ENCODE results near the gene ATF7IP2. TPM values are rescaled to one million over a fixed set of nuclear protein-coding genes. Genes with fewer than 3 reads are reported as not detected.
A peak's percentile ranks its signal among the peaks of the same experiment; 100 is the strongest.

Gene ATF7IP2
- total and polyA plus RNA-seq, 2 of the 13 experiments (the other 11 are each of a cell fraction or from before 2014, with no cell fraction given), result 117 to 217 TPM

DNA sequence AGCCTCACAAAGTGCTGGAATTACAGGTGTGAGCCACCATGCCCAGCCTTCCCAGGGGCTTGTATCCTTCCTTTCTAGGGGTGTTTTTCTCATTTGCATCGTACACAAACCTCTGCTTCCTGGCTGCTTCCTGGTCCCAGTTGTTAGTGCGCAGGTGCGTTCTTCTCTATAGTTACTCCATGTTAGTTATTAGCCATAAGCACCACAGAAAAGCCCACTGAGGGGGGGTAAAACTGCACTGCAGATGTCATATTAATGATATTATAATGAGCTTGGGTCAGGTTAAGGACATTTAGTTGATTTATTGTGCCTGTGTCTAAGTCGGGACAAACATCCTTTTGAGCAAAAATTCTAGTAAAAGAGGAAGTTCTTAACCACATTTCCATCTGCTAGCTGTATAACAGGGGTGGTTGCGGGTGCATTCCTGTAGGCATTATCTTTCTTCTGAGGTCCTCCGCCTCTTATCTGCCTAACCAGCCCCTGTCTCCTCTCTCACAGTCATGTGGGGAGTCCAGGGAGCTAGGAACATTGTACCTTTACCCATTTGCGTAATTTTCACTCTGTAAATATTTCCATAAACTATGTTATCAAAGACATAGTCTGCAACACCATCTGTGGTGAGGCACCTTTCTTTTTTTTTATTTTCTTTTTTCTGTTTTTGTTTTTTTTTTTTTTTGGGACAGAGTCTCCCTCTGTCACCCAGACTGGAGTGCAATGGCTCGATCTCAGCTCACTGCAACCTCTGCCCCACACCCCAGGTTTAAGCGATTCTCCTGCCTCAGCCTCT is 23.6 kb upstream of the ATF7IP2 start (continued):
- TF ChIP-seq, protein P1, sequence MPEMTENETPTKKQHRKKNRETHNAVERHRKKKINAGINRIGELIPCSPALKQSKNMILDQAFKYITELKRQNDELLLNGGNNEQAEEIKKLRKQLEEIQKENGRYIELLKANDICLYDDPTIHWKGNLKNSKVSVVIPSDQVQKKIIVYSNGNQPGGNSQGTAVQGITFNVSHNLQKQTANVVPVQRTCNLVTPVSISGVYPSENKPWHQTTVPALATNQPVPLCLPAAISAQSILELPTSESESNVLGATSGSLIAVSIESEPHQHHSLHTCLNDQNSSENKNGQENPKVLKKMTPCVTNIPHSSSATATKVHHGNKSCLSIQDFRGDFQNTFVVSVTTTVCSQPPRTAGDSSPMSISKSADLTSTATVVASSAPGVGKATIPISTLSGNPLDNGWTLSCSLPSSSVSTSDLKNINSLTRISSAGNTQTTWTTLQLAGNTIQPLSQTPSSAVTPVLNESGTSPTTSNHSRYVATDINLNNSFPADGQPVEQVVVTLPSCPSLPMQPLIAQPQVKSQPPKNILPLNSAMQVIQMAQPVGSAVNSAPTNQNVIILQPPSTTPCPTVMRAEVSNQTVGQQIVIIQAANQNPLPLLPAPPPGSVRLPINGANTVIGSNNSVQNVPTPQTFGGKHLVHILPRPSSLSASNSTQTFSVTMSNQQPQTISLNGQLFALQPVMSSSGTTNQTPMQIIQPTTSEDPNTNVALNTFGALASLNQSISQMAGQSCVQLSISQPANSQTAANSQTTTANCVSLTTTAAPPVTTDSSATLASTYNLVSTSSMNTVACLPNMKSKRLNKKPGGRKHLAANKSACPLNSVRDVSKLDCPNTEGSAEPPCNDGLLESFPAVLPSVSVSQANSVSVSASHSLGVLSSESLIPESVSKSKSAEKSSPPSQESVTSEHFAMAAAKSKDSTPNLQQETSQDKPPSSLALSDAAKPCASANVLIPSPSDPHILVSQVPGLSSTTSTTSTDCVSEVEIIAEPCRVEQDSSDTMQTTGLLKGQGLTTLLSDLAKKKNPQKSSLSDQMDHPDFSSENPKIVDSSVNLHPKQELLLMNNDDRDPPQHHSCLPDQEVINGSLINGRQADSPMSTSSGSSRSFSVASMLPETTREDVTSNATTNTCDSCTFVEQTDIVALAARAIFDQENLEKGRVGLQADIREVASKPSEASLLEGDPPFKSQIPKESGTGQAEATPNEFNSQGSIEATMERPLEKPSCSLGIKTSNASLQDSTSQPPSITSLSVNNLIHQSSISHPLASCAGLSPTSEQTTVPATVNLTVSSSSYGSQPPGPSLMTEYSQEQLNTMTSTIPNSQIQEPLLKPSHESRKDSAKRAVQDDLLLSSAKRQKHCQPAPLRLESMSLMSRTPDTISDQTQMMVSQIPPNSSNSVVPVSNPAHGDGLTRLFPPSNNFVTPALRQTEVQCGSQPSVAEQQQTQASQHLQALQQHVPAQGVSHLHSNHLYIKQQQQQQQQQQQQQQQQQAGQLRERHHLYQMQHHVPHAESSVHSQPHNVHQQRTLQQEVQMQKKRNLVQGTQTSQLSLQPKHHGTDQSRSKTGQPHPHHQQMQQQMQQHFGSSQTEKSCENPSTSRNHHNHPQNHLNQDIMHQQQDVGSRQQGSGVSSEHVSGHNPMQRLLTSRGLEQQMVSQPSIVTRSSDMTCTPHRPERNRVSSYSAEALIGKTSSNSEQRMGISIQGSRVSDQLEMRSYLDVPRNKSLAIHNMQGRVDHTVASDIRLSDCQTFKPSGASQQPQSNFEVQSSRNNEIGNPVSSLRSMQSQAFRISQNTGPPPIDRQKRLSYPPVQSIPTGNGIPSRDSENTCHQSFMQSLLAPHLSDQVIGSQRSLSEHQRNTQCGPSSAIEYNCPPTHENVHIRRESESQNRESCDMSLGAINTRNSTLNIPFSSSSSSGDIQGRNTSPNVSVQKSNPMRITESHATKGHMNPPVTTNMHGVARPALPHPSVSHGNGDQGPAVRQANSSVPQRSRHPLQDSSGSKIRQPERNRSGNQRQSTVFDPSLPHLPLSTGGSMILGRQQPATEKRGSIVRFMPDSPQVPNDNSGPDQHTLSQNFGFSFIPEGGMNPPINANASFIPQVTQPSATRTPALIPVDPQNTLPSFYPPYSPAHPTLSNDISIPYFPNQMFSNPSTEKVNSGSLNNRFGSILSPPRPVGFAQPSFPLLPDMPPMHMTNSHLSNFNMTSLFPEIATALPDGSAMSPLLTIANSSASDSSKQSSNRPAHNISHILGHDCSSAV (CRISPR knock-in tag; IDR thresholded peaks at IDR 0.05; ENCODE audit: borderline replicate concordance), result no peak
- TF ChIP-seq ZNF878 (CRISPR knock-in tag; IDR thresholded peaks at IDR 0.05) (no peak), ZNF496 (CRISPR knock-in tag; IDR thresholded peaks at IDR 0.05; ENCODE audit: insufficient replicate concordance) (no peak), SETDB1 (CRISPR knock-in tag; IDR thresholded peaks at IDR 0.05; ENCODE audit: borderline replicate concordance) (no peak), ZNF678 (CRISPR knock-in tag; IDR thresholded peaks at IDR 0.05) (no peak), MED1 (CRISPR knock-in tag; IDR thresholded peaks at IDR 0.05) (peak; percentile 85), ZNF337 (CRISPR knock-in tag; IDR thresholded peaks at IDR 0.05; ENCODE audit: borderline replicate concordance, low read depth) (0 out of 2 replicates have a peak, but pooled peaks have one; percentile 37), BCL6 (CRISPR knock-in tag; IDR thresholded peaks at IDR 0.05) (peak; percentile 84), ARNT (IDR thresholded peaks at IDR 0.05) (no peak), SMAD1 (CRISPR knock-in tag; IDR thresholded peaks at IDR 0.05; ENCODE audit: borderline replicate concordance, low read depth) (no peak; the same call in 1 of the 2 replicates), HMG20A (CRISPR knock-in tag; IDR thresholded peaks at IDR 0.05; ENCODE audit: borderline replicate concordance) (peak; percentile 87), ZNF335 (CRISPR knock-in tag; IDR thresholded peaks at IDR 0.05) (no peak), ZNF232 (CRISPR knock-in tag; IDR thresholded peaks at IDR 0.05; ENCODE audit: borderline replicate concordance) (no peak)
- TF ChIP-seq, protein P2, sequence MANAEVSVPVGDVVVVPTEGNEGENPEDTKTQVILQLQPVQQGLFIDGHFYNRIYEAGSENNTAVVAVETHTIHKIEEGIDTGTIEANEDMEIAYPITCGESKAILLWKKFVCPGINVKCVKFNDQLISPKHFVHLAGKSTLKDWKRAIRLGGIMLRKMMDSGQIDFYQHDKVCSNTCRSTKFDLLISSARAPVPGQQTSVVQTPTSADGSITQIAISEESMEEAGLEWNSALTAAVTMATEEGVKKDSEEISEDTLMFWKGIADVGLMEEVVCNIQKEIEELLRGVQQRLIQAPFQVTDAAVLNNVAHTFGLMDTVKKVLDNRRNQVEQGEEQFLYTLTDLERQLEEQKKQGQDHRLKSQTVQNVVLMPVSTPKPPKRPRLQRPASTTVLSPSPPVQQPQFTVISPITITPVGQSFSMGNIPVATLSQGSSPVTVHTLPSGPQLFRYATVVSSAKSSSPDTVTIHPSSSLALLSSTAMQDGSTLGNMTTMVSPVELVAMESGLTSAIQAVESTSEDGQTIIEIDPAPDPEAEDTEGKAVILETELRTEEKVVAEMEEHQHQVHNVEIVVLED (CRISPR knock-in tag; IDR thresholded peaks at IDR 0.05; ENCODE audit: borderline replicate concordance), result no peak
- TF ChIP-seq, protein P3, sequence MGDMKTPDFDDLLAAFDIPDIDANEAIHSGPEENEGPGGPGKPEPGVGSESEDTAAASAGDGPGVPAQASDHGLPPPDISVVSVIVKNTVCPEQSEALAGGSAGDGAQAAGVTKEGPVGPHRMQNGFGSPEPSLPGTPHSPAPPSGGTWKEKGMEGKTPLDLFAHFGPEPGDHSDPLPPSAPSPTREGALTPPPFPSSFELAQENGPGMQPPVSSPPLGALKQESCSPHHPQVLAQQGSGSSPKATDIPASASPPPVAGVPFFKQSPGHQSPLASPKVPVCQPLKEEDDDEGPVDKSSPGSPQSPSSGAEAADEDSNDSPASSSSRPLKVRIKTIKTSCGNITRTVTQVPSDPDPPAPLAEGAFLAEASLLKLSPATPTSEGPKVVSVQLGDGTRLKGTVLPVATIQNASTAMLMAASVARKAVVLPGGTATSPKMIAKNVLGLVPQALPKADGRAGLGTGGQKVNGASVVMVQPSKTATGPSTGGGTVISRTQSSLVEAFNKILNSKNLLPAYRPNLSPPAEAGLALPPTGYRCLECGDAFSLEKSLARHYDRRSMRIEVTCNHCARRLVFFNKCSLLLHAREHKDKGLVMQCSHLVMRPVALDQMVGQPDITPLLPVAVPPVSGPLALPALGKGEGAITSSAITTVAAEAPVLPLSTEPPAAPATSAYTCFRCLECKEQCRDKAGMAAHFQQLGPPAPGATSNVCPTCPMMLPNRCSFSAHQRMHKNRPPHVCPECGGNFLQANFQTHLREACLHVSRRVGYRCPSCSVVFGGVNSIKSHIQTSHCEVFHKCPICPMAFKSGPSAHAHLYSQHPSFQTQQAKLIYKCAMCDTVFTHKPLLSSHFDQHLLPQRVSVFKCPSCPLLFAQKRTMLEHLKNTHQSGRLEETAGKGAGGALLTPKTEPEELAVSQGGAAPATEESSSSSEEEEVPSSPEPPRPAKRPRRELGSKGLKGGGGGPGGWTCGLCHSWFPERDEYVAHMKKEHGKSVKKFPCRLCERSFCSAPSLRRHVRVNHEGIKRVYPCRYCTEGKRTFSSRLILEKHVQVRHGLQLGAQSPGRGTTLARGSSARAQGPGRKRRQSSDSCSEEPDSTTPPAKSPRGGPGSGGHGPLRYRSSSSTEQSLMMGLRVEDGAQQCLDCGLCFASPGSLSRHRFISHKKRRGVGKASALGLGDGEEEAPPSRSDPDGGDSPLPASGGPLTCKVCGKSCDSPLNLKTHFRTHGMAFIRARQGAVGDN (CRISPR knock-in tag; IDR thresholded peaks at IDR 0.05), result no peak; the same call in 1 of the 2 replicates
